Uterus (tissue), 4 donors: ENCODE data around the gene ATXN2L. TPM values are rescaled to one million over a fixed set of nuclear protein-coding genes. Genes with fewer than 3 reads are reported as not detected.

Source experiments
- DNase-seq, 2 donors: peaks; one replicate each; pipeline ENCODE4 v3.0.0-alpha.2; 2019 to 2020
- H3K27ac ChIP-seq, 2 donors: fragments of 200-600 bp; sonication (generic); 1 replicate in 1 of 2; 2 replicates in 1 of 2; pipeline ENCODE4 v1.5.1; 2016 to 2018
- H3K27me3 ChIP-seq, 2 donors: fragments of 200-600 bp; sonication (generic); one replicate each; pipeline ENCODE4 v1.5.1; 2018 to 2019; ENCODE audit warnings: control low read depth in 1 of 2
- H3K36me3 ChIP-seq, 2 donors: fragments of 200-600 bp; sonication (generic); one replicate each; pipeline ENCODE4 v1.5.1; 2019; ENCODE audit warnings: control low read depth in 1 of 2
- H3K4me1 ChIP-seq, 2 donors: fragments of 200-600 bp; sonication (generic); one replicate each; pipeline ENCODE4 v1.5.1; 2018 to 2019; ENCODE audit warnings: control low read depth in 1 of 2
- H3K4me3 ChIP-seq, 2 donors: fragments of 200-600 bp; sonication (generic); 1 replicate in 1 of 2; 2 replicates in 1 of 2; pipeline ENCODE4 v1.5.1; 2018 to 2019; ENCODE audit warnings: mild to moderate bottlenecking in 1 of 2
- H3K9me3 ChIP-seq, 2 donors: fragments of 200-600 bp; sonication (generic); one replicate each; pipeline ENCODE4 v1.5.1; 2019; ENCODE audit warnings: control low read depth in 1 of 2
- POLR2A ChIP-seq, 2 donors: fragments of 450-650 bp; IDR thresholded peaks; one replicate each; pipeline ENCODE4 v1.6.1; 2016; ENCODE audit warnings: antibody characterized with exemption in 2 of 2, mild to moderate bottlenecking in 1 of 2, moderate library complexity in 1 of 2
- intact Hi-C: fragments of 100-400 bp; cut with DNase I; formaldehyde crosslinking; loops from one replicate; pipeline ENCODE4 v1.15.1; 2023; ENCODE audit warnings: low total_unique reads
- total RNA-seq, 4 donors: library from RNA; depleted of rRNA in 3 of 4; stranded (reverse); fragments of >200 nt in 3 of 4; gene quantifications; one replicate each; pipeline versions ENCODE4 v1.1.0 to v1.2.4, GENCODE V29; 2014 to 2023
- TF ChIP-seq, protein P1 (sequence below), 4 experiments: fragments of 200-600 bp in 2 of 4; fragments of 450-650 bp in 2 of 4; sonication (generic) in 2 of 4; IDR thresholded peaks; one replicate each; pipeline ENCODE4 v1.5.1; 2016 to 2019; ENCODE audit warnings: antibody characterized with exemption in 4 of 4, mild to moderate bottlenecking in 2 of 4, moderate library complexity in 1 of 4
- donor health status: DM: yes; HTN: yes; CAD: no.

The ATXN2L gene
- total RNA-seq, 4 donors from 2014 or later = 7.2 to 130 (median 35.0) TPM

DNA sequence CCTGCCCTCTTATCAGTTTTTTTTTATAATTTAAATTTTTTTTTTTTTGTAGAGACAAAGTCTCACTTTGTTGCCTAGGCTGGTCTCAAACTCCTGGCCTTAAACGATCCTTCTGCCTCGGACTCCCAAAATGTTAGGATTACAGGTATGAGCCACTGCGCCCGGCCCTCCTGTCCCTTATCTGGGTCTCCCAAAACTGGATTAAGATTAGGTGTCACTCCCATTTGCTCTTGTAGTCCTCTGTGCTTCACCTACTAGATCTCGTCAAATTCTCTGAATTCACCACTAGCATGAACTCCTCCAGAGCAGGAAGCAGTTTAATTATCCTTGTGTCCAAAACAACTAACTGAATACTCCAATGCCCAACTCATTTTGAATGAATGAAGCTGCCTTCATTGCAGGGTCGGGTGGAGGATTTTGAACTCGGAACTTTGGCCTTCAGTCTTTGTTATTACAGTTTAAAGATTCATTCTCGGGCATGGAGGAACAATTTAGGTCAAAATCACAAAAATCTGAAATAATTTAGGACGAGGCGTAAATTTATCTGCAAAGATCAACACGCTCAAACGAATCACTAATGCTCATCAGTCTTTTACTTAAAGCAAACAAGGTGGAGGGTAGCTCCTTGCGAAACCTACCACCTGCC is 802 bp upstream of the ATXN2L start:
- Histone ChIP-seq H3K4me3 (peak overlapping the region; percentile 94 to 97), H3K9me3 (no peaks in the 10 kb centered on the region), H3K36me3 (no peaks in the 10 kb centered on the region), H3K4me1 (peaks cover 0 to 12% of the 10 kb centered on the region in 2 donors), H3K27ac (peak overlapping the region; percentile 94 to 100), H3K27me3 (no peaks in the 10 kb centered on the region)
- TF ChIP-seq, protein P1, sequence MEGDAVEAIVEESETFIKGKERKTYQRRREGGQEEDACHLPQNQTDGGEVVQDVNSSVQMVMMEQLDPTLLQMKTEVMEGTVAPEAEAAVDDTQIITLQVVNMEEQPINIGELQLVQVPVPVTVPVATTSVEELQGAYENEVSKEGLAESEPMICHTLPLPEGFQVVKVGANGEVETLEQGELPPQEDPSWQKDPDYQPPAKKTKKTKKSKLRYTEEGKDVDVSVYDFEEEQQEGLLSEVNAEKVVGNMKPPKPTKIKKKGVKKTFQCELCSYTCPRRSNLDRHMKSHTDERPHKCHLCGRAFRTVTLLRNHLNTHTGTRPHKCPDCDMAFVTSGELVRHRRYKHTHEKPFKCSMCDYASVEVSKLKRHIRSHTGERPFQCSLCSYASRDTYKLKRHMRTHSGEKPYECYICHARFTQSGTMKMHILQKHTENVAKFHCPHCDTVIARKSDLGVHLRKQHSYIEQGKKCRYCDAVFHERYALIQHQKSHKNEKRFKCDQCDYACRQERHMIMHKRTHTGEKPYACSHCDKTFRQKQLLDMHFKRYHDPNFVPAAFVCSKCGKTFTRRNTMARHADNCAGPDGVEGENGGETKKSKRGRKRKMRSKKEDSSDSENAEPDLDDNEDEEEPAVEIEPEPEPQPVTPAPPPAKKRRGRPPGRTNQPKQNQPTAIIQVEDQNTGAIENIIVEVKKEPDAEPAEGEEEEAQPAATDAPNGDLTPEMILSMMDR (IDR thresholded peaks at IDR 0.05) = no peak
- TF ChIP-seq POLR2A (IDR thresholded peaks at IDR 0.05) = no peak
- intact Hi-C loops = no loop called here
- no peak for DNase-seq

DNA sequence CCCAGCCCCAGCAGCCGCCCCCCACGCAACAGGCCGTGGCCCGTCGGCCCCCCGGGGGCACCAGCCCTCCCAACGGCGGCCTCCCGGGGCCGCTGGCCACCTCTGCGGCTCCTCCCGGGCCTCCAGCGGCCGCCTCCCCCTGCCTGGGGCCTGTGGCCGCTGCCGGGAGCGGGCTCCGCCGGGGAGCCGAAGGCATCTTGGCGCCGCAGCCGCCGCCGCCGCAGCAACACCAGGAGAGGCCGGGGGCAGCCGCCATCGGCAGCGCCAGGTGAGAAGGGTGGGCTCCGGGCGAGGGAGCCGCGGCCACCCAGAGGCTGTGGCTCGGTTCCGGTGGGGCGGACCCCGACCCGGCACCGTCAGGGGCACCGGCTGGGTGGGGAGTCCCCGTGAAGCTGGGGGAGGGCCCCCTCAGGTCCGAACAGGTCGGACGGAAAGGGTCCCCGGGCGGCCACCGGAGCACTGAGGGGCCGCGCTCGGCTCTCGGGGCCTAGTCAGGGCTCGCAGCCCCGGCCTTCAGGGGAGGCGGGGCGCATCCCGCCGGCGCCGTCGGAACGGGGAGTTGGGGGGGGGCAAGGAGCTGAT is 583 bp downstream of the ATXN2L start:
- H3K4me1 ChIP-seq = peaks cover 0 to 12% of the 10 kb centered on the region in 2 donors
- no peaks in the 10 kb centered on the region for H3K9me3 ChIP-seq
- intact Hi-C loops = no loop called here
- DNase-seq = no peak
- peak overlapping the region; percentile 94 to 100 for H3K27ac ChIP-seq
- TF ChIP-seq, protein P1 (IDR thresholded peaks at IDR 0.05) = no peak
- TF ChIP-seq POLR2A (IDR thresholded peaks at IDR 0.05) = no peak
- H3K27me3 ChIP-seq = no peaks in the 10 kb centered on the region
- no peaks in the 10 kb centered on the region for H3K36me3 ChIP-seq
- H3K4me3 ChIP-seq = peak overlapping the region; percentile 94 to 97

DNA sequence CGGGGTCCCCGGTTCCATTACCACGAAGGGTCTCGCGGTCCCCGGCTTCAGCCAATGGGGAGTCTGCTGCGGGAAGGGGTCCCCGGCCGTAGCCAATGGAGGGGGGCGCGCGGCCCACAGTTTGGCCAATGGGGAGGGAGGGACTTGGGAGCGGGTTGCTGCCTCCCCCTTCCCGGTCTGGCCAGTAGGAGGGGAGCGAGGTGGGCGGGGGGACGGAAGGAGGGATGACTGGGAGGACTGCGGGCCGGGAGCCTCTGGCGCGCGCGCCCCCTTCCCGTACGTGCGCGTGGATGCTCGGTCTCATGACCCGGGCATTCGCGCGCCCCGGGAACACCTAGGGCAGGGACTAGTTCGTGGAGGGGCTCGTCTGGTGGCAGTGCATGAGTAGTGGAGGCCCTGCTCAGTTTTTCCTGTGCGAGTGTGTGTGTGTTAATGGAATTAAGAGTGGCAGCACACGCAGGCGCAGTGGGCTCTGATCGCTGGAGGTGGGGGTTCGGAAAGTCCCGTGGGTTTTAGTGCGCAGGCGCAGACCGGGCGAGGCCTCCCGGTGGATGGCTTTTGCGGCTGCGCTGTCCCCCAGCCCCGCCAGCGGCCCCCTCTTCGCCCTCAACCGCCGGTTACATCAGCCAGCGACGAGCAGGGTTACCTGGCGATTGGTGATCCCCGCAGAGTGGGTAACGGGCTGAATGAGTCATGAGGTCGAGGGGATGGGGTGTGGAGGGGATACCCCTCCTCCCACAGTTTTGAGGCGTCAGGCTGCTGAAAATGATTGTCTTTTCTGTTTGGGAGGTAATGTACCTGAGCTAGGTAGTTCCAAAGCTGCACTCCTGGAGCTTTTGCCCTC is 1.3 kb downstream of the ATXN2L start:
- intact Hi-C loops = no loop called here
- Histone ChIP-seq H3K4me3 (peak overlapping the region; percentile 94 to 97), H3K27me3 (no peaks in the 10 kb centered on the region), H3K4me1 (peaks cover 0 to 12% of the 10 kb centered on the region in 2 donors), H3K9me3 (no peaks in the 10 kb centered on the region), H3K27ac (peak overlapping the region; percentile 94 to 100), H3K36me3 (no peaks in the 10 kb centered on the region)
- TF ChIP-seq, protein P1 (IDR thresholded peaks at IDR 0.05) = peak; percentile 22 to 43 (median 32)
- peak; percentile 53 to 60 for TF ChIP-seq POLR2A (IDR thresholded peaks at IDR 0.05)
- peak; percentile 97 for DNase-seq

DNA sequence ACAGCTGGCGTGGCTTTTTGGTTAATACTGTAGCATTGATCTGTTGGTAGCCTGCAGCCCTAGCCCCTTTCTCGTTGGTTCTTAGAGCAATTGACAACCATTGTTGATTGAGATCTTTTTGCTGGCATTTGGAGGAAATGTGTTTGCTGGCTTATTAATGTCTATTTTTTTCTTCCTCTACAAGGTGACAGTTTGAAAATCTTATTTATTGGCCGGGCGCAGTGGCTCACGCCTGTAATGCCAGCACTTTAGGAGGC is 1.8 kb downstream of the ATXN2L start:
- intact Hi-C loops = no loop called here
- H3K4me3 ChIP-seq = peak overlapping the region; percentile 94 to 97
- DNase-seq = no peak
- no peaks in the 10 kb centered on the region for H3K9me3 ChIP-seq
- TF ChIP-seq POLR2A (IDR thresholded peaks at IDR 0.05) = no peak
- TF ChIP-seq, protein P1 (IDR thresholded peaks at IDR 0.05) = no peak
- H3K4me1 ChIP-seq = peaks cover 0 to 12% of the 10 kb centered on the region in 2 donors
- H3K36me3 ChIP-seq = no peaks in the 10 kb centered on the region
- H3K27me3 ChIP-seq = no peaks in the 10 kb centered on the region
- peak overlapping the region; percentile 94 to 100 for H3K27ac ChIP-seq

DNA sequence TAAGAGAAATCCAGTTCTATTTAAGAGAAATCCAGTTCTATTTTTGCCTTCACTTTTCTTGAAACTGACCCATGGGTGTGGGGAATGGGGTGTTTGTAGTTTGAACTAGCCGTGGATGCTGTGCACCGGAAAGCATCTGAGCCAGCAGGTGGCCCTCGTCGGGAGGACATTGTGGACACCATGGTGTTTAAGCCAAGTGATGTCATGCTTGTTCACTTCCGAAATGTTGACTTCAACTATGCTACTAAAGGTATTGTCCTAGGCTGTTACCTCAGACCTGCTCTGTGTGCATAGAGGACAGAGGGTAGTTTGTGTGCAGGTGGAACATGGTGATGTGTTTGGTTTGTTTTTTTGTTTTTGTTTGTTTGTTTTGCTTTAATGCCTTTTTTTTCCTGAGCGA is 3.3 kb downstream of the ATXN2L start:
- intact Hi-C loops = no loop called here
- TF ChIP-seq POLR2A (IDR thresholded peaks at IDR 0.05) = no peak
- TF ChIP-seq, protein P1 (IDR thresholded peaks at IDR 0.05) = no peak
- Histone ChIP-seq H3K36me3 (no peaks in the 10 kb centered on the region), H3K4me3 (no peak overlapping the region), H3K4me1 (peaks cover 0 to 12% of the 10 kb centered on the region in 2 donors), H3K9me3 (no peaks in the 10 kb centered on the region), H3K27me3 (no peaks in the 10 kb centered on the region), H3K27ac (no peak overlapping the region)
- DNase-seq = no peak
